Neural cell (in vitro differentiated cells): ENCODE results near the gene SULT6B1. TPM values are rescaled to one million over a fixed set of nuclear protein-coding genes. Genes with fewer than 3 reads are reported as not detected.
"Not testable (repeated sequence)": the region's sequence is repeated elsewhere in the genome, so short reads cannot be mapped to it uniquely, and the experiment has no call there.

Experiments used
- H2AFZ ChIP-seq: fragments of 200-600, 300-800 bp; sonication (generic), shearing (Covaris generic); 2 replicates; pipeline ENCODE4 v1.6.0; 2014; ENCODE audit warnings: low read depth, mild to moderate bottlenecking, antibody characterized with exemption, low read length, moderate library complexity
- H3F3A ChIP-seq: fragments of 200-600 bp; shearing (Covaris generic); 2 replicates; pipeline ENCODE4 v1.6.1; 2016; ENCODE audit warnings: mild to moderate bottlenecking, moderate library complexity, mixed read lengths, antibody characterized with exemption, low read length; ENCODE audit not compliant: insufficient read depth, poor library complexity, severe bottlenecking
- H3K27ac ChIP-seq: fragments of 200-600, 300-800 bp; sonication (generic), shearing (Covaris generic); 2 replicates; pipeline ENCODE4 v1.5.1; 2014; ENCODE audit warnings: mild to moderate bottlenecking, low read length, moderate library complexity
- H3K27me3 ChIP-seq: fragments of 300-800, 200-600 bp; sonication (generic), shearing (Covaris generic); 2 replicates; pipeline ENCODE4 v1.6.0; 2014; ENCODE audit warnings: mild to moderate bottlenecking, low read depth, low read length, moderate library complexity; ENCODE audit not compliant: insufficient read depth
- H3K36me3 ChIP-seq: fragments of 300-800, 200-600 bp; sonication (generic), shearing (Covaris generic); 2 replicates; pipeline ENCODE4 v1.5.1; 2014; ENCODE audit warnings: mild to moderate bottlenecking, antibody characterized with exemption, low read length, moderate library complexity; ENCODE audit not compliant: insufficient read depth
- H3K4me2 ChIP-seq: fragments of 300-800, 200-600 bp; sonication (generic), shearing (Covaris generic); 2 replicates; pipeline ENCODE4 v1.6.0; 2014; ENCODE audit warnings: mild to moderate bottlenecking, low read length
- H3K4me3 ChIP-seq: fragments of 300-800, 200-600 bp; sonication (generic), shearing (Covaris generic); 2 replicates; pipeline ENCODE4 v1.5.1; 2014; ENCODE audit warnings: mild to moderate bottlenecking, low read length, moderate library complexity
- H3K79me2 ChIP-seq: fragments of 200-600 bp; shearing (Covaris generic); replicated peaks from 2 replicates; pipeline ENCODE4 v1.6.0; 2014; ENCODE audit warnings: mild to moderate bottlenecking, low read length, moderate library complexity; ENCODE audit not compliant: insufficient read depth
- H3K9ac ChIP-seq: fragments of 300-800, 200-600 bp; sonication (generic), shearing (Covaris generic); 2 replicates; pipeline ENCODE4 v1.6.1; 2016; ENCODE audit warnings: mild to moderate bottlenecking, low read length, mixed read lengths
- H3K9me2 ChIP-seq: fragments of 200-600 bp; shearing (Covaris generic); 2 replicates; pipeline ENCODE4 v1.6.1; 2016; ENCODE audit warnings: mild to moderate bottlenecking, low read length, mixed read lengths; ENCODE audit not compliant: insufficient read depth
- H3K9me3 ChIP-seq: fragments of 200-600, 300-800 bp; sonication (generic), shearing (Covaris generic); 2 replicates; pipeline ENCODE4 v1.6.1; 2016; ENCODE audit warnings: mild to moderate bottlenecking, mixed run types, low read length, moderate library complexity, mixed read lengths
- H4K20me1 ChIP-seq: fragments of 200-600 bp; shearing (Covaris generic); 2 replicates; pipeline ENCODE4 v1.6.1; 2016; ENCODE audit warnings: mild to moderate bottlenecking, mixed run types; ENCODE audit not compliant: insufficient read depth
- EP300 ChIP-seq: fragments of 450-650 bp; conservative IDR thresholded peaks from 2 replicates; pipeline ENCODE4 v1.6.1; 2014; ENCODE audit warnings: antibody characterized with exemption, mild to moderate bottlenecking, moderate library complexity; ENCODE audit not compliant: poor library complexity, severe bottlenecking
- EZH2 ChIP-seq: fragments of 200-600, 300-800 bp; shearing (Covaris generic), sonication (generic); IDR thresholded peaks from 2 replicates; pipeline ENCODE4 v1.6.1; 2014; ENCODE audit warnings: antibody characterized with exemption, low read length, borderline replicate concordance, mild to moderate bottlenecking; ENCODE audit not compliant: insufficient read depth, poor library complexity, severe bottlenecking
- MXI1 ChIP-seq: fragments of 450-650 bp; conservative IDR thresholded peaks from 2 replicates; pipeline ENCODE4 v1.6.1; 2014; ENCODE audit warnings: antibody characterized with exemption, mild to moderate bottlenecking; ENCODE audit not compliant: poor library complexity, severe bottlenecking
- POLR2AphosphoS5 ChIP-seq: IDR thresholded peaks from 2 replicates; pipeline ENCODE4 v1.6.1; 2012
- RAD21 ChIP-seq: fragments of 450-650 bp; conservative IDR thresholded peaks from 2 replicates; pipeline ENCODE4 v1.6.1; 2014; ENCODE audit warnings: antibody characterized with exemption, mild to moderate bottlenecking, moderate library complexity
- SMC3 ChIP-seq: fragments of 450-650 bp; conservative IDR thresholded peaks from 2 replicates; pipeline ENCODE4 v1.6.1; 2014; ENCODE audit warnings: antibody characterized with exemption, mild to moderate bottlenecking, moderate library complexity; ENCODE audit not compliant: poor library complexity
- TAF1 ChIP-seq: IDR thresholded peaks from 2 replicates; pipeline ENCODE4 v1.6.1; 2012; ENCODE audit warnings: low read depth
- polyA plus RNA-seq: library from polyadenylated mRNA; depleted of rRNA; stranded (reverse); fragments of >200 nt; gene quantifications from 2 replicates; pipeline ENCODE4 v1.2.3, GENCODE V29; 2014
- TF ChIP-seq, protein P1 (sequence below): IDR thresholded peaks from 2 replicates; pipeline ENCODE4 v1.6.1; 2012; ENCODE audit warnings: borderline replicate concordance
- TF ChIP-seq, protein P2 (sequence below): fragments of 450-650 bp; IDR thresholded peaks from 2 replicates; pipeline ENCODE4 v1.5.1; 2014; ENCODE audit warnings: antibody characterized with exemption, mild to moderate bottlenecking, moderate library complexity; ENCODE audit not compliant: poor library complexity, severe bottlenecking

Gene SULT6B1
- polyA plus RNA-seq, 1 donor from 2014 or later, result not detected

DNA sequence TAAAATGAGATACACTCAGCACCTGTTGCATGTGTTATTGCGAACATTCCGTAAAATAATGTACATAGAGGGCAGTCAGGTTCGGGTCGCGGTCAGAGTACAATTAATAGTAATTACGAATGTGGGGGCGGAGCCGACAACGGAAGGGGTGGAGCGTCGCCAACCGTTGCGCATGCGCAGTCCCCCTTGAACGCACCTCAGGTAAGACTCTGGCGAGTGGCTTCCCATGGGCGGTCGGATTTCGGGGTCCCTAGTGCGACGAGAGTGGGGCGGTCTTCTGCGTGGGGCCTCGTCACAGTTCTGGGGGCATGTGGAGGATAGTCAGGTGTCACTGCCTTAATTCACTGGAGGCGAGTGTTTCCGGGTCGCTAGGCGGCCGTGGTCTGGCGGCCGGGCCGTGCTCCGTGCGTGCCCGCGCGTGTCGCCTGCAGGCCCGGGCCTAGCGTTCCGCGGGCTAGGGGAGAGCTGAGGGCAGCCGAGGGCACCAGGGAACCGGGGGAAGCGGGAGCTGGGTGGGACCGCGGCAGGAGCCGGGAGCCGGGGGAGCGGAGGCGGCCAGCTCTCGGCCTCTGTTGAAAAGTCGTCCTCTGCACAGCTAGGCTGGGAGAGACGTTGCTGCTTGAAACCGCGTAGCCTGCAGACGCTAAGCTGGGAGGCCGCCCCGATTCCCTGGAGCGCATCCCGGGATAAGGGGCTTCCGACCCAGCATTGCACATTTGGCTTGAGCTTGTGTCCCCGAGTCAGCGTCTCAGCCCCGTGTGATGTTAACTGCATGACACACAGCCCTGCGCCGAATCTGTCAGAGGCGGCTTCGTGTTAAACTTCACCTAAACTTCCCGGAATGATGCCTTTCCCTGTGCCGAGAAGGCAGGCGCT is 8.1 kb upstream of the SULT6B1 start, which contains the start of gene CEBPZOS:
TSS of gene CEBPZOS (plus strand) at position 177 of the 876 bp plus-strand sequence. CDS start 3,209 bp downstream, outside the sequence.
- TF ChIP-seq RAD21, result no peak
- peak; percentile 30 for TF ChIP-seq MXI1
- no peak for TF ChIP-seq EP300
- TF ChIP-seq TAF1, result no peak
- no peak for TF ChIP-seq EZH2
- TF ChIP-seq, protein P1, sequence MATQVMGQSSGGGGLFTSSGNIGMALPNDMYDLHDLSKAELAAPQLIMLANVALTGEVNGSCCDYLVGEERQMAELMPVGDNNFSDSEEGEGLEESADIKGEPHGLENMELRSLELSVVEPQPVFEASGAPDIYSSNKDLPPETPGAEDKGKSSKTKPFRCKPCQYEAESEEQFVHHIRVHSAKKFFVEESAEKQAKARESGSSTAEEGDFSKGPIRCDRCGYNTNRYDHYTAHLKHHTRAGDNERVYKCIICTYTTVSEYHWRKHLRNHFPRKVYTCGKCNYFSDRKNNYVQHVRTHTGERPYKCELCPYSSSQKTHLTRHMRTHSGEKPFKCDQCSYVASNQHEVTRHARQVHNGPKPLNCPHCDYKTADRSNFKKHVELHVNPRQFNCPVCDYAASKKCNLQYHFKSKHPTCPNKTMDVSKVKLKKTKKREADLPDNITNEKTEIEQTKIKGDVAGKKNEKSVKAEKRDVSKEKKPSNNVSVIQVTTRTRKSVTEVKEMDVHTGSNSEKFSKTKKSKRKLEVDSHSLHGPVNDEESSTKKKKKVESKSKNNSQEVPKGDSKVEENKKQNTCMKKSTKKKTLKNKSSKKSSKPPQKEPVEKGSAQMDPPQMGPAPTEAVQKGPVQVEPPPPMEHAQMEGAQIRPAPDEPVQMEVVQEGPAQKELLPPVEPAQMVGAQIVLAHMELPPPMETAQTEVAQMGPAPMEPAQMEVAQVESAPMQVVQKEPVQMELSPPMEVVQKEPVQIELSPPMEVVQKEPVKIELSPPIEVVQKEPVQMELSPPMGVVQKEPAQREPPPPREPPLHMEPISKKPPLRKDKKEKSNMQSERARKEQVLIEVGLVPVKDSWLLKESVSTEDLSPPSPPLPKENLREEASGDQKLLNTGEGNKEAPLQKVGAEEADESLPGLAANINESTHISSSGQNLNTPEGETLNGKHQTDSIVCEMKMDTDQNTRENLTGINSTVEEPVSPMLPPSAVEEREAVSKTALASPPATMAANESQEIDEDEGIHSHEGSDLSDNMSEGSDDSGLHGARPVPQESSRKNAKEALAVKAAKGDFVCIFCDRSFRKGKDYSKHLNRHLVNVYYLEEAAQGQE, result no peak
- peak; percentile 73 for TF ChIP-seq POLR2AphosphoS5
- TF ChIP-seq SMC3, result no peak
- TF ChIP-seq, protein P2, sequence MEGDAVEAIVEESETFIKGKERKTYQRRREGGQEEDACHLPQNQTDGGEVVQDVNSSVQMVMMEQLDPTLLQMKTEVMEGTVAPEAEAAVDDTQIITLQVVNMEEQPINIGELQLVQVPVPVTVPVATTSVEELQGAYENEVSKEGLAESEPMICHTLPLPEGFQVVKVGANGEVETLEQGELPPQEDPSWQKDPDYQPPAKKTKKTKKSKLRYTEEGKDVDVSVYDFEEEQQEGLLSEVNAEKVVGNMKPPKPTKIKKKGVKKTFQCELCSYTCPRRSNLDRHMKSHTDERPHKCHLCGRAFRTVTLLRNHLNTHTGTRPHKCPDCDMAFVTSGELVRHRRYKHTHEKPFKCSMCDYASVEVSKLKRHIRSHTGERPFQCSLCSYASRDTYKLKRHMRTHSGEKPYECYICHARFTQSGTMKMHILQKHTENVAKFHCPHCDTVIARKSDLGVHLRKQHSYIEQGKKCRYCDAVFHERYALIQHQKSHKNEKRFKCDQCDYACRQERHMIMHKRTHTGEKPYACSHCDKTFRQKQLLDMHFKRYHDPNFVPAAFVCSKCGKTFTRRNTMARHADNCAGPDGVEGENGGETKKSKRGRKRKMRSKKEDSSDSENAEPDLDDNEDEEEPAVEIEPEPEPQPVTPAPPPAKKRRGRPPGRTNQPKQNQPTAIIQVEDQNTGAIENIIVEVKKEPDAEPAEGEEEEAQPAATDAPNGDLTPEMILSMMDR, result no peak
- Histone ChIP-seq H3K79me2 (no peaks in the 10 kb centered on the region), H3K27me3 (no peaks in the 10 kb centered on the region), H3F3A (no peaks in the 10 kb centered on the region), H3K36me3 (no peaks in the 10 kb centered on the region), H3K9me3 (no peaks in the 10 kb centered on the region), H3K9me2 (no peaks in the 10 kb centered on the region), H3K27ac (peak within 1 kb of the TSS; percentile 47), H2AFZ (peak within 1 kb of the TSS; percentile 21), H4K20me1 (no peaks in the 10 kb centered on the region), H3K4me2 (no peak within 1 kb of the TSS), H3K9ac (peak within 1 kb of the TSS; percentile 59), H3K4me3 (peak within 1 kb of the TSS; percentile 73)

DNA sequence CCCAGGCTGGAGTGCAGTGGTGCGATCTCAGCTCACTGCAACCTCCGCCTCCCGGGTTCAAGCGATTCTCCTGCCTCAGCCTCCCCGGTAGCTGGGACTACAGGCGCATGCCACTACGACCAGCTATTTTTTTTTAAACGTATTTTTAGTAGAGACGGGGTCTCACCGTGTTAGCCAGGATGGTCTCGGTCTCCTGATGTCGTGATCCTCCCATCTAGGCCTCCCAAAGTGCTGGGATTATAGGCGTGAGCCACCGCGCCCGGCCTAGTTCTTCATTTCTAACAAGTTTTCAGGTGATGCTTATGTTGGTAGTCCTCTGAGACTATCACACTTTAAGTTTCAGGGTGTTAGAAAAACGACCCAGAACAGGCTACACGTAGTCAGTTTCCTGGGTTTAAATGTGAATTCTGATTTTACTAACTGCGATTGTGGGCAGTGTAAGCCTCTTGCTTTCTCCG is 7.4 kb upstream of the SULT6B1 start:
- not testable (repeated sequence) for H3K9me3 ChIP-seq, H3K27ac ChIP-seq, H3F3A ChIP-seq, H2AFZ ChIP-seq, H3K9ac ChIP-seq, H3K9me2 ChIP-seq, H3K4me2 ChIP-seq, H3K36me3 ChIP-seq, H3K27me3 ChIP-seq, H3K79me2 ChIP-seq, H4K20me1 ChIP-seq
- H3K4me3 ChIP-seq, result peak overlapping the region; percentile 73
